Activated B cell treated with CpG ODN at 0.5 μM for 24 hours (primary cell): ENCODE data around the gene MTX2. TPM values are rescaled to one million over a fixed set of nuclear protein-coding genes. Genes with fewer than 3 reads are reported as not detected.

Source experiments
- ATAC-seq: fragments of 200-7000 bp; cut with Tn5 transposase; one replicate; pipeline ENCODE4 v1.10.0; 2021; ENCODE audit warnings: low read depth, mild to moderate bottlenecking, moderate library complexity
- CTCF ChIA-PET: fragments of 350-600 bp; sonication (Branson Sonifier 250); formaldehyde crosslinking; loops from one replicate; lab custom pipeline; 2021; ENCODE audit warnings: antibody characterized with exemption; lab: Charles Lee
- POLR2A ChIA-PET: fragments of 350-600 bp; sonication (Branson Sonifier 250); formaldehyde crosslinking; loops from one replicate; lab custom pipeline; 2021; ENCODE audit warnings: antibody characterized with exemption; lab: Charles Lee
- DNase-seq: peaks from one replicate; pipeline ENCODE4 v3.0.0; 2022
- H3K27ac Mint-ChIP-seq: one replicate; pipeline ENCODE4 v1.8.0; 2020; ENCODE audit warnings: mixed read lengths
- H3K27me3 Mint-ChIP-seq: one replicate; pipeline ENCODE4 v1.8.0; 2021; ENCODE audit warnings: mixed read lengths
- H3K36me3 Mint-ChIP-seq: one replicate; pipeline ENCODE4 v1.8.0; 2021; ENCODE audit warnings: low read depth, mixed read lengths
- H3K4me1 Mint-ChIP-seq: one replicate; pipeline ENCODE4 v1.8.0; 2021; ENCODE audit warnings: mixed read lengths
- H3K4me3 Mint-ChIP-seq: one replicate; pipeline ENCODE4 v1.8.0; 2020; ENCODE audit warnings: mild to moderate bottlenecking, mixed read lengths
- H3K9me3 Mint-ChIP-seq: one replicate; pipeline ENCODE4 v1.8.0; 2020; ENCODE audit warnings: mixed read lengths
- intact Hi-C: fragments of 100-400 bp; cut with micrococcal nuclease; formaldehyde crosslinking; loops from one replicate; pipeline ENCODE4 v1.15.1; 2024
- total RNA-seq: library from RNA; stranded (reverse); gene quantifications from 2 replicates; pipeline ENCODE4 v1.2.3, GENCODE V29; 2022
- TF ChIP-seq, protein P1 (sequence below): fragments of 200-600 bp; IDR thresholded peaks from one replicate; pipeline ENCODE4 v1.8.0; 2022; ENCODE audit warnings: antibody characterized with exemption, mild to moderate bottlenecking

MTX2 gene
- total RNA-seq, 1 donor from 2014 or later, result 9.7 TPM

DNA sequence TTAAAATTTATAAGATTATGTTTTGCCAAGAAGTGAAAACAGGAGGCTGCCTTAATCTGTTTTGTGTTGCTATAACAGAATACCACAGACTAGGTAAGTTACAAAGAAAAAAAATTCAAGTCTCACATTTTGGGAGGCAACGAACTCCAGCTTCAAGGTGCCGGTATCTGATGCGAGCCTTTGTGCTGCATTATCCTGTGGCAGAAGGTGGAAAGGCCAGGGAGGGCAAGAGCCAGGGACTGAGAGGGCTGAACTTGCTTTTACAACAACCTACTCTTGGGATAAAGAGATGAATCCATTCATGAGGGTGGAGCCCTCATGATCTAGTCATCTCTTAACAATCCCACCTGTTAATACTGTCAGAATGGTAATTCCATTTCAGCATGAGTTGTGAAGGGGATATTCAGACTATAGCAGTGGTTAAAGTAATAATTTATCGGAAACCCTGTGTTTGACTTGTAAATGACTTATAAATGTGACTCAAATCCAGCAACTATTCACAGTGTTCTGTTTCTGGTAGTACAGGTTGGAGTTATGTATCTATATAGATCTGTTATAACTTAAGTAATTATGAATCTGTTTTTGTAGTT is 3.7 kb downstream of the MTX2 start:
- DNase-seq, result no peak
- intact Hi-C loops, result no loop called here
- Mint-ChIP-seq H3K4me1 (peaks cover 29% of the 10 kb centered on the region), H3K4me3 (no peak overlapping the region), H3K36me3 (peaks cover 9% of the 10 kb centered on the region), H3K27me3 (no peaks in the 10 kb centered on the region), H3K9me3 (no peaks in the 10 kb centered on the region), H3K27ac (no peak overlapping the region)
- POLR2A ChIA-PET, result no interaction called here
- no peak for ATAC-seq
- TF ChIP-seq, protein P1, sequence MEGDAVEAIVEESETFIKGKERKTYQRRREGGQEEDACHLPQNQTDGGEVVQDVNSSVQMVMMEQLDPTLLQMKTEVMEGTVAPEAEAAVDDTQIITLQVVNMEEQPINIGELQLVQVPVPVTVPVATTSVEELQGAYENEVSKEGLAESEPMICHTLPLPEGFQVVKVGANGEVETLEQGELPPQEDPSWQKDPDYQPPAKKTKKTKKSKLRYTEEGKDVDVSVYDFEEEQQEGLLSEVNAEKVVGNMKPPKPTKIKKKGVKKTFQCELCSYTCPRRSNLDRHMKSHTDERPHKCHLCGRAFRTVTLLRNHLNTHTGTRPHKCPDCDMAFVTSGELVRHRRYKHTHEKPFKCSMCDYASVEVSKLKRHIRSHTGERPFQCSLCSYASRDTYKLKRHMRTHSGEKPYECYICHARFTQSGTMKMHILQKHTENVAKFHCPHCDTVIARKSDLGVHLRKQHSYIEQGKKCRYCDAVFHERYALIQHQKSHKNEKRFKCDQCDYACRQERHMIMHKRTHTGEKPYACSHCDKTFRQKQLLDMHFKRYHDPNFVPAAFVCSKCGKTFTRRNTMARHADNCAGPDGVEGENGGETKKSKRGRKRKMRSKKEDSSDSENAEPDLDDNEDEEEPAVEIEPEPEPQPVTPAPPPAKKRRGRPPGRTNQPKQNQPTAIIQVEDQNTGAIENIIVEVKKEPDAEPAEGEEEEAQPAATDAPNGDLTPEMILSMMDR, result no peak
- CTCF ChIA-PET, result no interaction called here

DNA sequence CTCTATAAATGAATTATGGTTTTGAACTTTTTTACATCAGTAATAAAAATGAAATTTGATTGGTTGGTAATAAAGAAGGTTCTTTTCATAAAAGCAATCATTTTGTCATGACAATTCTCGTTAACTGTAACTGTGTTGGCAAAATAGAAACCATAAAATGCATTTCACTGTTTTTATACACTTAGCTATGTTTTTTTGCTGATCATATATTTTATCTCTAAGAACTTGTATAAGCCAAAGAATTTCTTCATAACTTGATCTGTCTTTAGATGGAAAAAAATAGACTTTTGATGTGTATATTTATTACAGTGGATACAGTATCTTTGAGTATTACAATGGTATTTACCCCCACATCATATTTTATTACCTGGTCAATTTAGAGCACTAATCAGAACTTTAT is 9.7 kb downstream of the MTX2 start:
- no peak for ATAC-seq
- no peak for DNase-seq
- ChIA-PET CTCF (no interaction called here), POLR2A (no interaction called here)
- no peaks in the 10 kb centered on the region for H3K9me3 Mint-ChIP-seq
- intact Hi-C loops, result no loop called here
- no peaks in the 10 kb centered on the region for H3K27me3 Mint-ChIP-seq
- H3K27ac Mint-ChIP-seq, result no peak overlapping the region
- no peaks in the 10 kb centered on the region for H3K36me3 Mint-ChIP-seq
- H3K4me3 Mint-ChIP-seq, result no peak overlapping the region
- TF ChIP-seq, protein P1, result no peak
- peaks cover 16% of the 10 kb centered on the region for H3K4me1 Mint-ChIP-seq

DNA sequence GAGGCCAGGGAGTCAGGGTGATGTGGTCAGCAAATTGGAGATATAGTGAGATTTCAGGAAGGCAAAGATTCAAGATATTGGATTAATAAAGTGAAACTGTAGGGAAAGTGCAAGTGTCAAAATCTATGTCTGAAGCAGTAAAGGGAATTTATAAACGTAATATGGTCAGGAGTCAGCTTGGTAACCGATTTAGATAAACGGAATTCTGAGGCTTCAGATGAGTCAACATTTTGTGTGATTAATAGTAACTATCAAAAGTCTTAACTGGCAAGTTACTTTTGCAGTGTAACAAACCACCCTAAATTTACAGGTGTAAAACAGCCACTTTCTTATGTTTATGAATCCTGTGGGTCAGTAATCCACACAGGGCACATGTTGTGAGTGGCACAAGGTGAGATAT is 10.9 kb downstream of the MTX2 start:
- POLR2A ChIA-PET, result no interaction called here
- H3K9me3 Mint-ChIP-seq, result no peaks in the 10 kb centered on the region
- CTCF ChIA-PET, result no interaction called here
- no peaks in the 10 kb centered on the region for H3K27me3 Mint-ChIP-seq
- DNase-seq, result no peak
- TF ChIP-seq, protein P1, result no peak
- no peak for ATAC-seq
- no peaks in the 10 kb centered on the region for H3K36me3 Mint-ChIP-seq
- intact Hi-C loops, result no loop called here
- H3K27ac Mint-ChIP-seq, result no peak overlapping the region
- H3K4me1 Mint-ChIP-seq, result peaks cover 16% of the 10 kb centered on the region
- no peak overlapping the region for H3K4me3 Mint-ChIP-seq

DNA sequence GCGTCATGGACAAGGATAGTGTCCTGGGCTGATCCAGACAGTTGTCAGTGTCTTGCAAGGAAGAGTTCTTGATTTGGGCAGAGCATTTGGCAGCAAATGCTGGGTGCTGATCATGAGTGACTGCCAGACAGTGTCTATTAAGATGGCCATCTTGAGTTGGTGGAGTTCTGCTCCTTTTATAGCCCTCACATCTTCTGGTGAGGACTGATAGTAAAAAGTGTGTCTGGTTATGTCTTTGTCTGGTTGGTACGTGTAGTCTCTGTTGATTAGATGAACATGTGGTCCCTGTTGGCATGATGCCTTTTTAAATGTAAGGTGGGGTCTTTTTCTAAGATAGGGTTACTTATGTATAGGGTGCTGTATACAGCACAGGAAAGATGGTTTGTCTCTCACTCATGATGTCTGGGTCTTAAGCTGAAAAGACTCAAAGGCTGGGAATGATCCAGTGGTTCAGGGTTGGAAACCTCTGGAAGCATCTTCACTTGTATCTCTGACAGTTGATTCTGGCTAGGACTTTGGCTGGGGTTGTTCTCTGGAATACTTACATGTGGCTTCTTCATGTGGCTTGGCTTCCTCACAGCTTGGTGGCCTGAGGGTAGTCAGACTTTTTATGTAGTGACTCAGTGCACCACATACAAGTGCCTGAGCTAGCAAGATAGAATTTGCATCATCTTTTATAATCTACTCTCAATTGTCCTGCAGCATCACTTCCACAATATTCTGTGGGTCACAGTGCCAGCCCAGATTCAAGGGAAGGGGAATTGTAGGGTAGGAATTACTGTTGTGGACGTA is 11.8 kb downstream of the MTX2 start:
- POLR2A ChIA-PET, result no interaction called here

More for the DNA sequence above, 11.8 kb downstream of the MTX2 start:
- H3K9me3 Mint-ChIP-seq, result no peaks in the 10 kb centered on the region
- DNase-seq (no peak), ATAC-seq (no peak)
- TF ChIP-seq, protein P1, result no peak
- peaks cover 18% of the 10 kb centered on the region for H3K4me1 Mint-ChIP-seq
- H3K27me3 Mint-ChIP-seq, result no peaks in the 10 kb centered on the region
- no peak overlapping the region for H3K4me3 Mint-ChIP-seq
- no peak overlapping the region for H3K27ac Mint-ChIP-seq
- H3K36me3 Mint-ChIP-seq, result peaks cover 2% of the 10 kb centered on the region
- intact Hi-C loops, result no loop called here
- CTCF ChIA-PET, result no interaction called here
